Fibroblast of pulmonary artery (primary cell): Measurements from ENCODE around the gene VAV2.

Source experiments
- DNase-seq: peaks from one replicate; pipeline ENCODE4 v3.0.0-alpha.2; 2010; ENCODE audit warnings: low read depth
- H3K4me3 ChIP-seq: replicated peaks from 2 replicates; pipeline ENCODE4 v1.5.1; 2011; ENCODE audit warnings: low read depth, mild to moderate bottlenecking, control low read depth, low read length, moderate library complexity
- TF ChIP-seq, protein P1 (sequence below): IDR thresholded peaks from 2 replicates; pipeline ENCODE4 v1.5.1; 2011; ENCODE audit warnings: mild to moderate bottlenecking, control low read depth, low read length, inconsistent platforms; ENCODE audit errors: missing control alignments

VAV2 gene

GRCh38 chr9:133762488-133763271 is 229.4 kb downstream of the VAV2 start:
- TF ChIP-seq, protein P1, sequence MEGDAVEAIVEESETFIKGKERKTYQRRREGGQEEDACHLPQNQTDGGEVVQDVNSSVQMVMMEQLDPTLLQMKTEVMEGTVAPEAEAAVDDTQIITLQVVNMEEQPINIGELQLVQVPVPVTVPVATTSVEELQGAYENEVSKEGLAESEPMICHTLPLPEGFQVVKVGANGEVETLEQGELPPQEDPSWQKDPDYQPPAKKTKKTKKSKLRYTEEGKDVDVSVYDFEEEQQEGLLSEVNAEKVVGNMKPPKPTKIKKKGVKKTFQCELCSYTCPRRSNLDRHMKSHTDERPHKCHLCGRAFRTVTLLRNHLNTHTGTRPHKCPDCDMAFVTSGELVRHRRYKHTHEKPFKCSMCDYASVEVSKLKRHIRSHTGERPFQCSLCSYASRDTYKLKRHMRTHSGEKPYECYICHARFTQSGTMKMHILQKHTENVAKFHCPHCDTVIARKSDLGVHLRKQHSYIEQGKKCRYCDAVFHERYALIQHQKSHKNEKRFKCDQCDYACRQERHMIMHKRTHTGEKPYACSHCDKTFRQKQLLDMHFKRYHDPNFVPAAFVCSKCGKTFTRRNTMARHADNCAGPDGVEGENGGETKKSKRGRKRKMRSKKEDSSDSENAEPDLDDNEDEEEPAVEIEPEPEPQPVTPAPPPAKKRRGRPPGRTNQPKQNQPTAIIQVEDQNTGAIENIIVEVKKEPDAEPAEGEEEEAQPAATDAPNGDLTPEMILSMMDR, result no peak
- no peak for DNase-seq
- H3K4me3 ChIP-seq, result no peak overlapping the region

- TF ChIP-seq, protein P1, result no peak
- H3K4me3 ChIP-seq, result no peak overlapping the region
- DNase-seq, result no peak
These were observed 230.4 kb downstream of the VAV2 start for GRCh38 chr9:133761641-133762248.

DNA sequence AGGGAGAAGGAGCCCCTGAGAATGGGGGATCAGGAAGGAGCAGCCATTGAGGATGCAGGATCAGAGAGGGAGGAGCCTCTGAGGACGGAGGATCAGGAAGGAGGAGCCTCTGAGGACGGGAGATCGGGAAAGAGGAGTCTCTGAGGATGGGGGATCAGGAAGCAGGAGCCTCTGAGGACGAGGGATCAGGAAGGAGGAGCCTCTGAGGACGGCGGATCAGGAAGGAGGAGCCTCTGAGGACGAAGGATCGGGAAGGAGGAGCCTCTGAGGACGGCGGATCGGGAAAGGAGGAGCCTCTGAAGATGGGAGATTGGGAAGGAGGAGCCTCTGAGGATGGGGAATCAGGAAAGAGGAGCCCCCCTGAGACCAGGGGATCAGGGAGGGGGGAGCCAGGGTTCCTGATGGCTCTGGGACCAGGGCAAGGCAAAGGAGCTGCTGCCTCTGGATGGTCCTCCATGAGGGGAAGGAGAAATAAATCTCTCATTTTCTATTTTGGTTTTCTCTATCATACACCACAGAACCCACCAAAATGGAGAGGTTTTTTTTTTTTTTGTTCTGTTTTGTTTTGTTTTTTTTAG is 231.3 kb downstream of the VAV2 start:
- TF ChIP-seq, protein P1, result no peak

DNA sequence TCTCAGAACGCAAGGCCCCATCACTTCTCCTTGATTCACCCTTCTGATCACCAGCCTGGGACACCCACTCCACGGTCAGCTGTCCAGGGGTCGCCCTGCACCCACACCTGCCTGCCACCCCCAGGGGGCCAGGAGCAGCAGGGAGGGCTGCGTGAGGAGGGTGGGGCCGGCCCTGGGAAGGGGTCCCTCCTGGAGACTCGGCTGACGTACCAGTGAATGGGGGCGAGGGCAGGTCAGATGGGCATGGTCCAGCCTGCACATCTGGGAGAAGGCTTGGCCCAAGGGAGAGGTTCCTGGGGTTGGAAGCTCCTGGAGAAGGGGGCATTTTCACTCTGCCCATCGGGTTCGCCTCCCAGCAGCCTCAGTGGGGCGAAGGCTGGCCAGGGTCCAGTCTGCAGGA is 232.2 kb downstream of the VAV2 start:
- H3K4me3 ChIP-seq, result no peak overlapping the region
- no peak for DNase-seq
- TF ChIP-seq, protein P1, result no peak

More for the DNA sequence above, 231.3 kb downstream of the VAV2 start:
- DNase-seq, result no peak
- H3K4me3 ChIP-seq, result no peak overlapping the region

DNA sequence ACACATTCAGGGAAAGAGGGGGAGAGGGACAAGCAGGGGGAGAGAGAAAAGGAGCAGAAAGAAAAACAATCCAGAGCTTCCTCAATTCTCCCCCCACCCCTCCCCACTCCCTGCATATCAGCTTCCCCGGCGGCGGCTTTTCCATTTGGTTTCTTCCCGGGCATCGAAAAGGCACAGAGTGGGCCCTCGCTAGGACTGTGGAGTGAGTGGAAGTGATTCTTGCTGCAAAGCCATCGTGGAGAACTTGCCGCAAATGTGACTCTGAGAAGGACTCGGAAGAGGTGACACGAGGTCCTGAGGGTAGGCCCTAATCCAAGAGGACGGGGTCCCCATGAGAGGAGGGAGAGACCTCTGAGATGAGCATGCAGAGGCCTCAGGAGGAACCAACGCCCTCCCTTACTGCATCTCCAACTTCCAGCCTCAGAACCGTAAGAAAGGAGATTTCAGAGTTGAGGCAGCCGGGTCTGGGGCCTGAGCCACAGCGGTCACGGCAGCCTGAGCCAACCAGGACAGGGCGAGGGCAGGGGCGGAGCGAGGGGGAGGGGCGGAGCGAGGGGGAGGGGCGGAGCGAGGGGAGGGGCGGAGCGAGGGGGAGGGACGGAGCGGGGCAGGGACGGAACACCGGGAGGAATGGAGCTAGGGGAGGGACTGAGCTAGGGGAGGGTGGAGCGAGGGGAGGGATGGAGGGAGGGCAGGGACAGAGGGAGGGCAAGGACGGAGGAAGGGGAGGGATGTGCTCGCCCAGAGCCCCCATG is 232.8 kb downstream of the VAV2 start:
- no peak overlapping the region for H3K4me3 ChIP-seq
- no peak for DNase-seq
- TF ChIP-seq, protein P1, result no peak

DNA sequence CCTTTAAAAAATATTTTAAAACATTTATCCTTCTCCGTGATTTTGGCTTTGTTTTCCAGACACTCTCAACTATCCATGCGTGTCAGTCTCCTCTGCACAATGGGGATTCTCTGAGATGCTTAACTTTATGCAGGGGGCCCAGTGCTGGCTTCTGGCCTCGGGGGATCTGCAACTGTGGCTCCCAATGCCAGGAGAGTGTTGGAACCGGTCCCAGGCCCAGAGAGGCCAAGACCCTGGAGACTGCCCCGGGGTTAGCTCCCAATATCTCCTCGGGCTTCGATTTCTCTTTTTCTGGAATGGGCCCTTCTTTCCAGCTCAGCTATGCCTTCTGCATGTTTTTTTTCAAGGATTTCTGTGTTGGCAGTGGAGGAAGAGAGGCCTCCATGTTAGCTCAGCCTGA is 233.9 kb downstream of the VAV2 start:
- DNase-seq, result no peak
- TF ChIP-seq, protein P1, result no peak
- no peak overlapping the region for H3K4me3 ChIP-seq
